NCI-H526 treated with DMSO at 0.1 percent for 48 hours (cell line): ENCODE results near the gene CRISP3.
A peak's percentile ranks its signal among the peaks of the same experiment; 100 is the strongest.
"Not testable (repeated sequence)": the region's sequence is repeated elsewhere in the genome, so short reads cannot be mapped to it uniquely, and the experiment has no call there.

Source experiments
- DNase-seq: peaks from one replicate; lab custom pipeline; 2025; lab: John Stamatoyannopoulos, UW

The CRISP3 gene, protein sequence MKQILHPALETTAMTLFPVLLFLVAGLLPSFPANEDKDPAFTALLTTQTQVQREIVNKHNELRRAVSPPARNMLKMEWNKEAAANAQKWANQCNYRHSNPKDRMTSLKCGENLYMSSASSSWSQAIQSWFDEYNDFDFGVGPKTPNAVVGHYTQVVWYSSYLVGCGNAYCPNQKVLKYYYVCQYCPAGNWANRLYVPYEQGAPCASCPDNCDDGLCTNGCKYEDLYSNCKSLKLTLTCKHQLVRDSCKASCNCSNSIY

GRCh38 chr6:49744259-49744658, at the start of gene CRISP3:
Gene CRISP3 (minus strand): TSS chr6:49744388. CDS start chr6:49744367, 21 bp downstream.
- DNase-seq, result no peak

DNA sequence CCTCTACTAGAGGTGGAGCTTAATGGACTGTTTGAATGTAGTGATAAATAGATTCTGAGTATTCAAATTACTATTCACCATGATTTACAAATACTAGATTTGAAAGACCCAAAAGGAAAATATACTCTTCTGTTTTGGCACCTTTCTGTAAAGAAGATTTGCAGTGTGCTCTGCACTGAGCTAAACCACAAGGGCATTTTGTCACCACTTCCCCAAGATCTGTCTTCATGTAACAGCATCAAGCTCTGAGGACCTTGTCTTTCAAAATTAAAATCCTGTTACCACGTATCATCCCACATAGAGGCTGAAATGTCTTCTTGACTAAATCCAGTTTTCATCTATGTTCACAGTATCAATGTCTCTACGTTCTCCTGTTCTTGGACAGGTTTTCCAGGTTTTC, 46.2 kb upstream of the CRISP3 start:
- DNase-seq, result no peak

GRCh38 chr6:49787176-49787575, 43.0 kb upstream of the CRISP3 start, which contains the start of gene PGK2:
Gene PGK2 (minus strand): TSS chr6:49787285. CDS start chr6:49787187, 98 bp downstream.
- no peak for DNase-seq

DNA sequence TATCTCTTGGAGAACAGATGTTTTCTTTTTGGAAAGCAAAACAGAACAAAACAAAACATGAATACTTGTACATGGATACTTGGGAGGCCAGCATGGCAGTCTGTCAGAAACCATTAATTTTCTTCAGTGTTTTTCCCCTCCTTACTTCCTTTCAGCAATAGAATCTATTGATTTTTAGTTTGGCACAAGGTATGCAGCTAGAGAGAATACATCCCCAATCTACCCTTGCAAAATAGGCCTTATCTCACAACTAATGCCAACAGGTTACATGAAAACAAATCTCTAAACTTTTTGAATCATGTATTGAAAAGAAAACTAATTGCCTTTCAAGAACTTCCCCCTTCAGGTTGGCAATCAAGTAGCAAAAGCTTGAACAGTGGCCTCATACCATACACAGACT, 40.1 kb upstream of the CRISP3 start:
- DNase-seq, result no peak

DNA sequence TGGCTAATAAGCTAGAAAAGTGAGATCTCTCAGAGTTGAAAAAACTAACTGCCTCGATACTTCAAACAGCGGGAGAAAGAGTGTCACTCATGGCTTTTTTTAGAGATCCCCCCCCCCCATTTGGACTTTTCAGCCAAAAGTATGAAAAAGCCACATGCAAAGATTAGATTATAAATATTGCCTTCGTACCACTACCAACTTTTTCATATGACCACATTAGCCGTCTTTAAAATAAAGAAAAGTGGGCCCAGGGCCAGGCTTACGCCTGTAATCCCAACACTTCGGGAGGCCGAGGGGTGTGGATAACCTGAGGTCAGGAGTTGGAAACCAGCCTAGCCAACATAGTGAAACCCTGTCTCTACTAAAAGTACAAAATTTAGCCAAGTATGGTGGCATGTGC, 38.5 kb upstream of the CRISP3 start:
- no peak for DNase-seq

- DNase-seq, result no peak
Observed at GRCh38 chr6:49782293-49782692, 38.1 kb upstream of the CRISP3 start.

DNA sequence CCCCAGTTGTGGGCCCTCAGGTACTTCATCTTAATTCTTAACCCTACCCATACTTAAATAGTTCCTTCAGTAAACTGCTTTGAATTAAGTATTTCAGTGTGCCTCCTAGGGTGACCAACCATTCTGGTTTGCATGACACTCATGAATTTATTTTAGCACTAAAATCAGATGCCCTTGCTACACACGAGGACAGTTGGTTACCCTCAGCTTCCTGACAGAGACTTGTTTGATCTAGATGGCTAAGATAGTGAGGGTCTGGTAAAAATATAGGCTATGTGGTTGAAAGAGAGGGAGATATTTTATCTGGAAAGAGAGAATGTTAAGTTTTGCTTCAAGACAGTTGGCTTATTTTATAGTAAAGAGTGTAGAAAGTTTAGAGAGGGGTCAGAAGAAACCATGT, 32.3 kb upstream of the CRISP3 start:
- no peak for DNase-seq

- no peak for DNase-seq
Observed at GRCh38 chr6:49775043-49775442, 30.9 kb upstream of the CRISP3 start.

DNA sequence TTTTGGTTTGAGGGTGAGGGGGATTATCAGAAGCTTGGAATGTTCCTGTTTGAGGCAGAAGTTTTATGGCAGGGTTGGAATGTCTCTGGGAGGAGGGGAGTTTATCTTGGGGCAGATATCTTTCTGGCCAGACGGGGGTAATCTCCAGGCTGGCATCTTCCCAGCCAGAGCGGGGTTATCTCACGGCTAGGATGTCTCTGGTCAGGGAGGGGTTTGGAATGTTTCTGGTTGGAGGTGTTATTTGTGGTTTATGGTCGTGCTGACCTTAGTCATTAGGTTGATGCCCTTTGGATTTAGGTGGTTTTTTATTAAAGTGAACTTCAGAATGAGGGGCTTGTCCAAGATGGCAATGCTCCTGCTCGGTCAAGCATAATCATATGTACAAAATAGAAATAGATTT, 28.1 kb upstream of the CRISP3 start:
- no peak for DNase-seq

- DNase-seq, result no peak
Observed at GRCh38 chr6:49766762-49767161, 22.6 kb upstream of the CRISP3 start.

GRCh38 chr6:49764571-49765236, 20.5 kb upstream of the CRISP3 start:
- DNase-seq, result no peak

- DNase-seq, result no peak
Observed at GRCh38 chr6:49743429-49743828, 759 bp downstream of the CRISP3 start.

DNA sequence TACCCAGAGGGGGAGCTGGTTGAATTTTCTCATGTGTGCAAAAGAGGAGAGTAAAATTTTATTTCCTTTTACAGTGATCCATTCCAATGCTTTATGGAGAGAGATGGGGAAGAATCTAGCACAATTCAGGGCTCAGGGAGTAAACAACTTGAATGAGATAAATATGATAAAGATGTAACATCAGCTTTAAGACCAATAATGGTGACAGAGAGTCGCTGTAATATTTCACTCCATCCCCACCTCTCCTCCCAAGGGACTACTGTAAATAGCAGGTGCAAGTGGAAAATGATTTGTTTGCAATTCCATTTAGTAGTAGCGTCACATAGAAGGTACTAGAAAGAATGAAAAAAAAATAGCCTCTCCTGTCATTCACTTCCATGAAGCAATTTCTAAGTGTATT, 4.8 kb downstream of the CRISP3 start:
- peak; percentile 31 for DNase-seq

DNA sequence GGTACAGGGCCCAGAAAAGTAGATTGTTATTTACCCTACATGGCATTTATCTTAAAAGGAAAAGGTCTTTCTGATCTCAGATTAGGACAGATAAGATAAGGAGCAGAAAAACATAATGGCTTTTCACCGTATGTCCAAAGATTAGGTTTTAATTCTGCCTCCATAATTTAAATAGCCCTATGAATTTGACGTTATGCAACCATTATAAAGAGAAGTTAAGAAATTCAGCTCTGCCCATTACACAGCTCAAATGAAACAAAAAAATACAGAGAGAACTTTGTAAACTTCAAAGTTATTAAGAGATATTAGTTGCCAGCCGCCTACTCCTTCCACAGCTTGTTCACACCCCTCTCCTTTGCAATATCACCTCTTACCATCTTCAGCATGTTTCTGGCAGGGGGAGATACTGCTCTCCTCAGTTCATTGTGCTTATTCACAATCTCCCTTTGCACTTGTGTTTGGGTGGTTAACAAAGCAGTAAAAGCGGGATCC, 8.1 kb downstream of the CRISP3 start:
- DNase-seq, result no peak

GRCh38 chr6:49733680-49734079, 10.5 kb downstream of the CRISP3 start:
- DNase-seq, result no peak

DNA sequence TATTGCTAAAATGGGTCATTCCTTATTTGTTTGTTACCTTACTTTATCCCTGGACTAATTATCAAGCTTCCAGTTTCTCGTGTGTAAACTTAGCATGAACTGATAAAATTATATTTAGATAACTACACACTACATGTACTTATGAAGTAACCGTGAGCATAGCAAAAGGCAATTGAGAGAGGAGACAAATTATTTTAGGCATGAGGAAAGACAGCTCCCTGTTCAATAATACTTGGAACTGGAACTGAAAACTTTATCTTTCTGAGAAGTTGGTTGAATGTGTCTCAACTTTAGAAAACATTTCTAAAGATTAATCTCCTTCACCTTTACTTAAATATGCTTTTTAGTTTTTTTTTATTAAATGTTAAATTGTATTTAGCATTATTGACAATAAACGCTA, 11.4 kb downstream of the CRISP3 start:
- no peak for DNase-seq

DNA sequence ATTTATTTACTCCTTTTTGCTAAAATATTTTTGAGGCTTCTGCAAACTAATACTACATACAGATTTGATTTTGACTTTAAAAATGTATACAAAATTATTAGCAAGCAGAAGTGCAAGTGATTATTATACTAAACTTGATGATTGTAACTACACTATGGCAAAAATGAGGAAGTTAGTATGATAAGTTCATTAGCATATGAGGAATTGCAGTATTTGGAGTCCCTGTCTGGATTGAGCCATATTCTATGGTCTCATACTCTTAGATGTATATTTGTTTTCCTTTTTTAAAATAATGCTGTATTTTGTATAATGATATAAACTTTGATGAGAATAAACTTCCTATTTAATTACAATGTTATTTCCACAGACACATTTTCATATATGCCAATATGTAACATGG, 13.9 kb downstream of the CRISP3 start:
- DNase-seq, result no peak

DNA sequence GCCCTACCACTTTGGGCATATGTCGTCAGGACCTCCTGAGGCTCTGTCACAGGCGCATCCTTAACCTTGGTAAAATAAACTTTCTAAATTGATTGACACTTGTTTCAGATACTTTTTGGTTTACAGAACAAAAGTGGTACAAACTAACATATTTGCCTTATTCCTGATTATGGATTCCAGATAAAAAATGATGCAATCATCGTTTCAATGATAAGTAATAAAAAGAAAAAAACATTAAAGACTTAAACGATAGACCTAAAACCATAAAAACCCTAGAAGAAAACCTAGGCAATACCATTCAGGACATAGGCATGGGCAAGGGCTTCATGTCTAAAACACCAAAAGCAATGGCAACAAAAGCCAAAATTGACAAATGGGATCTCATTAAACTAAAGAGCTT, 20.3 kb downstream of the CRISP3 start:
- DNase-seq, result not testable (repeated sequence)

DNA sequence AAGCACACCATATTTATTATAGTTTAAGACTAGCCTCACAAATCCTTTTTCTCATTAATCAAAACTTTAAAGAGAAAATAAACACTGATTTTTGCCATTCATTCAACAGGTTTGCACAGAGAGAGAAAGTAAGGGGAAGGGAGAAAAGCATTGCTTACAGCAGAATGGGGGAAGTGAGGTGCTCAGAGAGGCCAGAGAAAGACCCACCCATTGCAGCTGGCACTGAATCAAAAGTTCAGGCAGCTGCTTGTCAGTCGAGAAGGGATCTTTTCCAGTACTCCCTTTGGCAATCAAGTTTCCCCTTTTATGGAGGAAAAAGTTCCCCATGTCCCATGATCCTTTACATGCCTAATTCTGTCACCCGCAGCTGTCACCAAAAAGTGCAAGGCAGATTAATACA, 22.9 kb downstream of the CRISP3 start:
- no peak for DNase-seq

DNA sequence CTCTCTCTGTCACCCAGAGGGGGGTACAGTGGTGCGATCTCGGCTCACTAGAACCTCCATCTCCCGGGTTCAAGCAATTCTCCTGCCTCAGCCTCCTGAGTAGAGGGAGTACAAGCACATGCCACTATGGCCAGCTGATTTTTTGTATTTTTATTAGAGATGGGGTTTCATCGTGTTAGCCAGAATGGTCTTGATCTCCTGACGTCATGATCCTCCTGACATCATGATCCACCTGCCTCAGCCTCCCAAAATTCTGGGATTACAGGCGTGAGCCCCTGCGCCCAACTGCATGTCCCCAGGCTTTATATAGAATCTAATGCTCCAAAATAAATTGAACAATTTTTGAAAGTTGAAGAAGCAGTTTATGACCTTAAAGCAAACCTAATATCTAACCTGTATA, 23.8 kb downstream of the CRISP3 start:
- no peak for DNase-seq

- DNase-seq, result peak; percentile 26
Observed at GRCh38 chr6:49713346-49713745, 30.8 kb downstream of the CRISP3 start, which contains the start of gene CRISP2. Gene CRISP2 (minus strand): TSS chr6:49713543. CDS start chr6:49709196, 4,347 bp downstream.

- no peak for DNase-seq
Observed at GRCh38 chr6:49698478-49698877, 45.7 kb downstream of the CRISP3 start.

DNA sequence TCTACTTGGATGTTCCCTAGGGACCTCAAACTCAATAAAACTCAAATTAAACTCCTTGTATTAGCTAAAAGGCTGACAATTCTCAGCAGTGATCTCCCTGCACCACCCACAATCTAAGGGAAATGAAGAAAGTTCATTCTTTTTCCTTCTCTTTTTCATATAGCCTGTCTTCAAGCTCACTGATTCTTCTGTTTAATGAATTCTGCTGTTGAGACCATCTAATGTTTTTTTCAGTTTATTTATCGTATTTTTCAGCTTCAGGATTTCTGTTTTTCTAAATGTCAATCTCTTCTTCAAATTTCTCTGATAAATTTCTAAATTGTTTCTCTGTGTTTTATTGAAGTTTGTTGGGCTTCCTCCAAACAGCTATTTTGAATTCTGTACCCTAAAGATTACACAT, 50.7 kb downstream of the CRISP3 start:
- DNase-seq, result no peak

GRCh38 chr6:49692534-49692933, 51.7 kb downstream of the CRISP3 start:
- DNase-seq, result no peak
